K562 (cell line): ENCODE results near the gene SF3B1. TPM values are rescaled to one million over a fixed set of nuclear protein-coding genes. Genes with fewer than 3 reads are reported as not detected.

Experiments
- ARID2 ChIP-seq: fragments of 450-650 bp; IDR thresholded peaks from 2 replicates; pipeline ENCODE4 v1.6.1; 2017; ENCODE audit warnings: antibody characterized with exemption, mild to moderate bottlenecking
- CEBPG ChIP-seq, 3 experiments: fragments of 200-800 bp in 1 of 3; sonication (Bioruptor generic) in 1 of 3; sonication (generic) in 1 of 3; formaldehyde crosslinking in 1 of 3; IDR thresholded peaks in 2 of 3; conservative IDR thresholded peaks in 1 of 3; 2 replicates each; pipeline versions ENCODE4 v1.6.1 to v1.8.0; 2016 to 2022; ENCODE audit warnings: missing compliant biosample characterization in 2 of 3, missing genetic modification characterization in 2 of 3, mild to moderate bottlenecking in 1 of 3, missing genetic modification reagents in 1 of 3
- HLTF ChIP-seq: fragments of 450-650 bp; IDR thresholded peaks from 2 replicates; pipeline ENCODE4 v1.6.1; 2016
- MAFF ChIP-seq: IDR thresholded peaks from 2 replicates; pipeline ENCODE4 v1.6.1; 2012; ENCODE audit warnings: low read length, improper control_type of control experiment
- RBFOX2 ChIP-seq: fragments of 200-400 bp; formaldehyde crosslinking; IDR thresholded peaks from 2 replicates; pipeline ENCODE4 v1.6.1; 2017; ENCODE audit warnings: low read depth, mild to moderate bottlenecking, low read length, moderate library complexity
- SMARCC2 ChIP-seq: fragments of 450-650 bp; IDR thresholded peaks from 2 replicates; pipeline ENCODE4 v1.6.1; 2017; ENCODE audit warnings: antibody characterized with exemption, moderate library complexity, mild to moderate bottlenecking, low read depth
- THRAP3 ChIP-seq: fragments of 450-650 bp; IDR thresholded peaks from 2 replicates; pipeline ENCODE4 v1.6.1; 2016; ENCODE audit warnings: mild to moderate bottlenecking, inconsistent platforms, borderline replicate concordance
- ZFPM2 ChIP-seq: fragments of 250-450 bp; sonication (Bioruptor Pico); IDR thresholded peaks from 2 replicates; pipeline ENCODE4 v1.5.1; 2022; ENCODE audit warnings: mild to moderate bottlenecking
- ZNF316 ChIP-seq: fragments of 450-650 bp; IDR thresholded peaks from 2 replicates; pipeline ENCODE4 v1.6.1; 2016
- ZNF444 ChIP-seq: fragments of 250-450 bp; sonication (Bioruptor Pico); IDR thresholded peaks from 2 replicates; pipeline ENCODE4 v1.4.0; 2020; ENCODE audit warnings: mild to moderate bottlenecking, moderate library complexity
- polyA plus RNA-seq, 8 experiments: library from polyadenylated mRNA; depleted of rRNA in 4 of 8; stranded (reverse) in 5 of 8; unstranded in 3 of 8; fragments of >200 nt; fragmentation: Nextera tagmentation in 2 of 8; fragmentation: Illumina TruSeq in 1 of 8; extraction: Ambion mirVana in 2 of 8; extraction: Trizol in 1 of 8; gene quantifications; 2 replicates each; pipeline versions ENCODE4 v1.2.1 to v1.2.3, GENCODE V29; 2011 to 2014; ENCODE audit warnings: inconsistent platforms in 1 of 8, missing spikeins in 1 of 8
- total RNA-seq, 7 experiments: library from RNA; depleted of rRNA in 6 of 7; stranded (reverse); fragments of >200 nt in 6 of 7; fragmentation: Illumina TruSeq in 2 of 7; extraction: Trizol in 2 of 7; gene quantifications; 2 replicates each; pipeline versions ENCODE4 v1.2.1 to v1.2.3, GENCODE V29; 2011 to 2021; ENCODE audit warnings: low replicate concordance in 1 of 7
- TF ChIP-seq, protein P1 (sequence below): fragments of 250-450 bp; sonication (Bioruptor Pico); IDR thresholded peaks from 2 replicates; pipeline ENCODE4 v1.9.0; 2021; ENCODE audit warnings: mild to moderate bottlenecking, inconsistent platforms
- TF ChIP-seq, protein P2 (sequence below): sonication (generic); formaldehyde crosslinking; IDR thresholded peaks from 2 replicates; pipeline ENCODE4 v1.8.0; 2022; ENCODE audit warnings: mild to moderate bottlenecking, missing genetic modification reagents

SF3B1 gene
- total and polyA plus RNA-seq, 9 of the 15 experiments (the other 6 are each of a cell fraction or from before 2014, with no cell fraction given), result 96.2 to 377 (median 177) TPM

DNA sequence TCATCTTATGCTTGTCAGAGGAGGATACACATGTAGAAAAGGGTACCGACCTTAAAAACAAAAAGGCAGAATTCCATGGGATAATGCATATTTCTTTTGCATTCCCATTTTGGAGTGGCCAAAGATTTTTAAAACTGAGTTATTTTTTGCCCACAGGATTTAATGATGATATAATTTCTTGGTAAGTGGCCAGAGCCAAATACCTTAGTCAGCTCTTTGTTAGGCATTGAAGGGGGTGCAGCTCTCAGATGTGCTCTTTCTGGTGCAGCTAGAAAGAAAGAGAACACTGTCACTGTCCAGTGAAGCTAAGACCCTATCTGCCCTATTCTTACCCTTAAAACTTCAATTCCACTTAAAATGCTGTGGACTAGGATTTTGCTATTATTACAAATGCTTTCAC, 29.3 kb upstream of the SF3B1 start (continued):
- no peak for TF ChIP-seq RBFOX2
- no peak for TF ChIP-seq ARID2
- TF ChIP-seq, protein P1, sequence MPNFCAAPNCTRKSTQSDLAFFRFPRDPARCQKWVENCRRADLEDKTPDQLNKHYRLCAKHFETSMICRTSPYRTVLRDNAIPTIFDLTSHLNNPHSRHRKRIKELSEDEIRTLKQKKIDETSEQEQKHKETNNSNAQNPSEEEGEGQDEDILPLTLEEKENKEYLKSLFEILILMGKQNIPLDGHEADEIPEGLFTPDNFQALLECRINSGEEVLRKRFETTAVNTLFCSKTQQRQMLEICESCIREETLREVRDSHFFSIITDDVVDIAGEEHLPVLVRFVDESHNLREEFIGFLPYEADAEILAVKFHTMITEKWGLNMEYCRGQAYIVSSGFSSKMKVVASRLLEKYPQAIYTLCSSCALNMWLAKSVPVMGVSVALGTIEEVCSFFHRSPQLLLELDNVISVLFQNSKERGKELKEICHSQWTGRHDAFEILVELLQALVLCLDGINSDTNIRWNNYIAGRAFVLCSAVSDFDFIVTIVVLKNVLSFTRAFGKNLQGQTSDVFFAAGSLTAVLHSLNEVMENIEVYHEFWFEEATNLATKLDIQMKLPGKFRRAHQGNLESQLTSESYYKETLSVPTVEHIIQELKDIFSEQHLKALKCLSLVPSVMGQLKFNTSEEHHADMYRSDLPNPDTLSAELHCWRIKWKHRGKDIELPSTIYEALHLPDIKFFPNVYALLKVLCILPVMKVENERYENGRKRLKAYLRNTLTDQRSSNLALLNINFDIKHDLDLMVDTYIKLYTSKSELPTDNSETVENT (CRISPR knock-in tag), result no peak
- no peak for TF ChIP-seq SMARCC2
- no peak for TF ChIP-seq ZNF444 (CRISPR knock-in tag)
- no peak for TF ChIP-seq CEBPG (CRISPR knock-in tag; IDR thresholded peaks at IDR 0.05)
- no peak for TF ChIP-seq CEBPG (tag; conservative IDR thresholded peaks at IDR 0.05 in 1 of 2, IDR thresholded peaks at IDR 0.05 in 1 of 2)
- no peak for TF ChIP-seq HLTF
- TF ChIP-seq MAFF, result peak; percentile 27; the same call in 1 of the 2 replicates
- TF ChIP-seq, protein P2, sequence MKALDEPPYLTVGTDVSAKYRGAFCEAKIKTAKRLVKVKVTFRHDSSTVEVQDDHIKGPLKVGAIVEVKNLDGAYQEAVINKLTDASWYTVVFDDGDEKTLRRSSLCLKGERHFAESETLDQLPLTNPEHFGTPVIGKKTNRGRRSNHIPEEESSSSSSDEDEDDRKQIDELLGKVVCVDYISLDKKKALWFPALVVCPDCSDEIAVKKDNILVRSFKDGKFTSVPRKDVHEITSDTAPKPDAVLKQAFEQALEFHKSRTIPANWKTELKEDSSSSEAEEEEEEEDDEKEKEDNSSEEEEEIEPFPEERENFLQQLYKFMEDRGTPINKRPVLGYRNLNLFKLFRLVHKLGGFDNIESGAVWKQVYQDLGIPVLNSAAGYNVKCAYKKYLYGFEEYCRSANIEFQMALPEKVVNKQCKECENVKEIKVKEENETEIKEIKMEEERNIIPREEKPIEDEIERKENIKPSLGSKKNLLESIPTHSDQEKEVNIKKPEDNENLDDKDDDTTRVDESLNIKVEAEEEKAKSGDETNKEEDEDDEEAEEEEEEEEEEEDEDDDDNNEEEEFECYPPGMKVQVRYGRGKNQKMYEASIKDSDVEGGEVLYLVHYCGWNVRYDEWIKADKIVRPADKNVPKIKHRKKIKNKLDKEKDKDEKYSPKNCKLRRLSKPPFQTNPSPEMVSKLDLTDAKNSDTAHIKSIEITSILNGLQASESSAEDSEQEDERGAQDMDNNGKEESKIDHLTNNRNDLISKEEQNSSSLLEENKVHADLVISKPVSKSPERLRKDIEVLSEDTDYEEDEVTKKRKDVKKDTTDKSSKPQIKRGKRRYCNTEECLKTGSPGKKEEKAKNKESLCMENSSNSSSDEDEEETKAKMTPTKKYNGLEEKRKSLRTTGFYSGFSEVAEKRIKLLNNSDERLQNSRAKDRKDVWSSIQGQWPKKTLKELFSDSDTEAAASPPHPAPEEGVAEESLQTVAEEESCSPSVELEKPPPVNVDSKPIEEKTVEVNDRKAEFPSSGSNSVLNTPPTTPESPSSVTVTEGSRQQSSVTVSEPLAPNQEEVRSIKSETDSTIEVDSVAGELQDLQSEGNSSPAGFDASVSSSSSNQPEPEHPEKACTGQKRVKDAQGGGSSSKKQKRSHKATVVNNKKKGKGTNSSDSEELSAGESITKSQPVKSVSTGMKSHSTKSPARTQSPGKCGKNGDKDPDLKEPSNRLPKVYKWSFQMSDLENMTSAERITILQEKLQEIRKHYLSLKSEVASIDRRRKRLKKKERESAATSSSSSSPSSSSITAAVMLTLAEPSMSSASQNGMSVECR (CRISPR knock-in tag), result no peak
- TF ChIP-seq THRAP3, result no peak
- TF ChIP-seq ZNF316, result peak; percentile 55
- no peak for TF ChIP-seq ZFPM2
